HG03575 (cell line): ENCODE results near the gene QSOX1.

Experiments
- ATAC-seq: cut with Tn5 transposase; IDR thresholded peaks from one replicate; pipeline ENCODE4 v1.9.1; 2021; ENCODE audit not compliant: unreplicated experiment, insufficient number of reproducible peaks, low FRiP score; ENCODE audit errors: extremely low read depth

The QSOX1 gene

GRCh38 chr1:180239145-180240096, 84.8 kb downstream of the QSOX1 start:
- ATAC-seq, result no peak

- no peak for ATAC-seq
These were observed 87.3 kb downstream of the QSOX1 start for GRCh38 chr1:180241716-180242544.

GRCh38 chr1:180243517-180244221, 89.0 kb downstream of the QSOX1 start:
- no peak for ATAC-seq

GRCh38 chr1:180244840-180245239, 90.2 kb downstream of the QSOX1 start:
- ATAC-seq, result no peak

- ATAC-seq, result no peak
These were observed 91.9 kb downstream of the QSOX1 start for GRCh38 chr1:180246579-180246978.

- ATAC-seq, result no peak
These were observed 92.4 kb downstream of the QSOX1 start for GRCh38 chr1:180247061-180247460.

- ATAC-seq, result no peak
These were observed 92.9 kb downstream of the QSOX1 start for GRCh38 chr1:180247580-180247979.

- ATAC-seq, result no peak
These were observed 93.5 kb downstream of the QSOX1 start for GRCh38 chr1:180248176-180248575.

GRCh38 chr1:180248731-180249681, 94.3 kb downstream of the QSOX1 start:
- no peak for ATAC-seq

- ATAC-seq, result no peak
These were observed 95.2 kb downstream of the QSOX1 start for GRCh38 chr1:180249725-180250498.

- ATAC-seq, result no peak
These were observed 95.8 kb downstream of the QSOX1 start for GRCh38 chr1:180250499-180250770.

- ATAC-seq, result no peak
These were observed 96.3 kb downstream of the QSOX1 start for GRCh38 chr1:180250883-180251509.

GRCh38 chr1:180251526-180252305, 97.0 kb downstream of the QSOX1 start:
- ATAC-seq, result no peak

GRCh38 chr1:180252638-180253536, 98.2 kb downstream of the QSOX1 start:
- ATAC-seq, result no peak
